Skeletal muscle cell (primary cell): ENCODE measurements around the gene CDK16.
A peak's percentile ranks its signal among the peaks of the same experiment; 100 is the strongest.

ENCODE experiments used
- DNase-seq: peaks from one replicate; pipeline ENCODE4 v3.0.0-alpha.2; 2010; ENCODE audit warnings: low read depth
- H3K4me3 ChIP-seq: 2 replicates; pipeline ENCODE4 v1.5.1; 2011; ENCODE audit warnings: low read depth, mild to moderate bottlenecking, control low read depth, low read length, moderate library complexity

The CDK16 gene

DNA sequence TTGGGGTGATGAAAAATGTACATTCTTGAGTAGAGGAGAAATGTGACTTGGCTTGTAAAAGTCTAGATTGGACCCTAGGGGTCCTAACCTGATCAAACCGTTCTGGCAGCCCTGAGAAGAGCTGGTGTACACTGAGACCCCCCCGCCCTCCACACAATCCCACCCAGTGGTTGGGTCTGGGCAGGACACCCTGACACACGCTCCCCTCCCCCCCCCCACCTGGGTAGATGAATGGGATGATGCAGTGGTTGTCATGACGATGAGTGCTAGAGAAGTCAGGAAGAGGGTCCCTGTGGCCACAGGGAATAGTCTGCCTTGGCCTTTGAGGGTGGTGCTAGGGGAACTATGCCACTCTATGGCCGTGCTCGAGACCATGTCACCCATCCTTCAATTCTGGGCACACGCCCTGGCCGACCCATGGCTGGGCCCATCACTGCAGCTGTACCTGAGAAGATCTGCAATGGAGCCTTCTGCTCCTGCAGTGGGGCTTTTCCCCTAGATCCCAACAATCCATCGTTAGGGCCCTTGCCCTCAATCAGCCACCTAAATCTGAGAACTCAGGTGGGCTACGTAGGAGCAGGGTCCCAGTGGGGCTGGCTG, 4.4 kb downstream of the CDK16 start:
- no peak for DNase-seq
- H3K4me3 ChIP-seq = no peak overlapping the region

DNA sequence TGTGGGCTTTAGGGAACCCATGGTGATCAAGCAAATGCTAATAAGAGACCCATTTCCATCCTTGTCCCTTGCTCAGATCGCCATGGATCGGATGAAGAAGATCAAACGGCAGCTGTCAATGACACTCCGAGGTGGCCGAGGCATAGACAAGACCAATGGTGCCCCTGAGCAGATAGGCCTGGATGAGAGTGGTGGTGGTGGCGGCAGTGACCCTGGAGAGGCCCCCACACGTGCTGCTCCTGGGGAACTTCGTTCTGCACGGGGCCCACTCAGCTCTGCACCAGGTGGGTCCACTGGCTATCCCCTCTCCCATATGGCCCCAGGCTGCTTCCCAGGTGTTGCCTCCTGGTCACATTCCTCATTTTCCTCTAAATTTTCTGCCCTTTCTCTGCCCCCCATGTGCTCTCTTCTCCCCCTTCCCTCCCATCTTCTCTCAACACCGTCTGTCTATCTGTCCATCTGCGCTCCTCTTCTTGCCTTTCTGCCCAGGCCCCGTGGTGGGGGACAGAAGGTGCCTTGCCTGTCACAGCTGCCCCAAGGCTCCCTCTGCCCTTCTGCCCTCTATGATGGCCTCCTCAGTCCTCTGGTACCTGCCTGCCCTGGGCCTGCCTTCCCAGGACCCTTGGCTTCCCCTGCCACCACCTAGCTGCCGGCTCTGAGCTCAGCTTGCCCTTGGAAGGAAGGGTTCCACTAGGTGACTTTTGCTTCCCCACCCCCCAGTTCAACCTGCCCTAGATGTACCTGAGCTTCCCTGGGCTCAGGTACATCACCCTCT, 5.2 kb downstream of the CDK16 start:
- H3K4me3 ChIP-seq = no peak overlapping the region
- DNase-seq = no peak

DNA sequence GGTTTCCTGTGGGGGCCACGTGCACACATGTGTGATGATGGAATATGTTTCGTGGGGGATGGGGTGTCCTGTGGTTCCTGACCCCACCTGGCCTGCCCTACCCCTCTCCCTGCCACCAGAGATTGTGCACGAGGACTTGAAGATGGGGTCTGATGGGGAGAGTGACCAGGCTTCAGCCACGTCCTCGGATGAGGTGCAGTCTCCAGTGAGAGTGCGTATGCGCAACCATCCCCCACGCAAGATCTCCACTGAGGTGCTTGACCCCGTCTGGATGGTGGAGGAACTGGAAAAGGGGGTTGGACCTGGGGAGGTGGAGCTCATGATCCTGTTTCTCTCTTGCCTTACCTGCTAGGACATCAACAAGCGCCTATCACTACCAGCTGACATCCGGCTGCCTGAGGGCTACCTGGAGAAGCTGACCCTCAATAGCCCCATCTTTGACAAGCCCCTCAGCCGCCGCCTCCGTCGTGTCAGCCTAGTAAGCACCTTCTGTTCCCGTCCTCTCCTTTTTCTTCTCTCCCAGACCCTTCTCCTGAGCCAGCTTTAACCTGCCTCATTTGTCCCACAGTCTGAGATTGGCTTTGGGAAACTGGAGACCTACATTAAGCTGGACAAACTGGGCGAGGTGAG, 5.9 kb downstream of the CDK16 start:
- H3K4me3 ChIP-seq = no peak overlapping the region
- DNase-seq = no peak

DNA sequence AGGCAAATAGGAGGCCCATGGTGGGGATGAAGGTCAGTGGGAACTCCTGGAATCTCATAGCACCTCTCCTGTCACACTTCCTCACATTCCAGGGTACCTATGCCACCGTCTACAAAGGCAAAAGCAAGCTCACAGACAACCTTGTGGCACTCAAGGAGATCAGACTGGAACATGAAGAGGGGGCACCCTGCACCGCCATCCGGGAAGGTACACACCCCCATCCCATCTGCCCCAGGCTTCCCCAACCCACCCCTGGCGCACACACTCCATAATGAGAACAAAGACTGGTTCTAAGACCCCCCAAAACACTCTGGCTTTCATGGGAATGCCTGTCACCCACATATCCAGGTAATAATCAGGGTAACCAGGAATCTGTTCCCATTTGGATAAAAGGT, 6.4 kb downstream of the CDK16 start:
- no peak for DNase-seq

DNA sequence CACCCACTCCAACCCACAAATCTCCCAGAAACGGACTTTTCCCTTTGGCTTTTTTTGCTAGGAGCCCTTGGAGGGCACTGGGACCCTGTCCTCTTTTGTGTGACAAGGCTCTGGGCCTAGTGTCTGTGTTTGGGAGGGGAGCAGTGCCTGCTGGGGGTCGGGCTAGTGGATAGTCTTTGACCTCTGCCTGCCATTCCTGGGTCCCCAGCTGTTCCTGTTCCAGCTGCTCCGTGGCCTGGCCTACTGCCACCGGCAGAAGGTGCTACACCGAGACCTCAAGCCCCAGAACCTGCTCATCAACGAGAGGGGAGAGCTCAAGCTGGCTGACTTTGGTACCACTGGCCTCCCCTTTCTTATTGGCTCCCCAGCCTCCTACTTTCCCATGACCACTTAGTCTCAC, 7.6 kb downstream of the CDK16 start:
- no peak for DNase-seq
- no peak overlapping the region for H3K4me3 ChIP-seq

More for the DNA sequence above, 6.4 kb downstream of the CDK16 start:
- H3K4me3 ChIP-seq = no peak overlapping the region

DNA sequence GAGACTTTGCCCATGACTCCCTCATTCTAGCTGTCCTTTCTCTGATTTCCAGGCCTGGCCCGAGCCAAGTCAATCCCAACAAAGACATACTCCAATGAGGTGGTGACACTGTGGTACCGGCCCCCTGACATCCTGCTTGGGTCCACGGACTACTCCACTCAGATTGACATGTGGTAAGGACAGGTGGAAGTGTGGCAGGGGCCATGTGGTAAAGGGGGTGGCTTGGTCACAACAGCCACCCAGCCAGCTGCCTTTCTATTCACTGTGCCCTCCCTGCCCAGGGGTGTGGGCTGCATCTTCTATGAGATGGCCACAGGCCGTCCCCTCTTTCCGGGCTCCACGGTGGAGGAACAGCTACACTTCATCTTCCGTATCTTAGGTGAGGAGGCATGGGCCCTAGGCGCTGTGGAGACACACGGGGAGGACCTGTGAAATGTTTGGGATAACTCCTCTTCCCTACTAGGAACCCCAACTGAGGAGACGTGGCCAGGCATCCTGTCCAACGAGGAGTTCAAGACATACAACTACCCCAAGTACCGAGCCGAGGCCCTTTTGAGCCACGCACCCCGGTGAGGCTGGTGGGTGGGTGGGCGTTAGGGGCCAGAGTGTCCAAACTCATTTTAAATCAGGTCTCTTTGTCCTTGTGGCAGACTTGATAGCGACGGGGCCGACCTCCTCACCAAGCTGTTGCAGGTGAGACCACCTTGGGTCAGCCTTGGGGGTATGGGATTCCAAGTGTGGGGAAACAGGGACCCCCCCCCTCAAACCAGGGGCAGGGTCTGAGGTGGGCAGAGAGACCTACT, 8.3 kb downstream of the CDK16 start:
- no peak overlapping the region for H3K4me3 ChIP-seq
- DNase-seq = no peak

DNA sequence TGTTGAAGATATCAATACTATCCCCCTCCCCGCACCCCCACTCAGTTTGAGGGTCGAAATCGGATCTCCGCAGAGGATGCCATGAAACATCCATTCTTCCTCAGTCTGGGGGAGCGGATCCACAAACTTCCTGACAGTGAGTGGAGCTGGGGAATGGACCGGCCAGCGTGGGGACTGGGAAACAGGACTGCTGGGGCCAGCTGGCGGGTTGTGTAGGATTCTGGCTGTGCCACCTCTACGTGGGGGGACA, 8.8 kb downstream of the CDK16 start:
- no peak for DNase-seq
- no peak overlapping the region for H3K4me3 ChIP-seq

DNA sequence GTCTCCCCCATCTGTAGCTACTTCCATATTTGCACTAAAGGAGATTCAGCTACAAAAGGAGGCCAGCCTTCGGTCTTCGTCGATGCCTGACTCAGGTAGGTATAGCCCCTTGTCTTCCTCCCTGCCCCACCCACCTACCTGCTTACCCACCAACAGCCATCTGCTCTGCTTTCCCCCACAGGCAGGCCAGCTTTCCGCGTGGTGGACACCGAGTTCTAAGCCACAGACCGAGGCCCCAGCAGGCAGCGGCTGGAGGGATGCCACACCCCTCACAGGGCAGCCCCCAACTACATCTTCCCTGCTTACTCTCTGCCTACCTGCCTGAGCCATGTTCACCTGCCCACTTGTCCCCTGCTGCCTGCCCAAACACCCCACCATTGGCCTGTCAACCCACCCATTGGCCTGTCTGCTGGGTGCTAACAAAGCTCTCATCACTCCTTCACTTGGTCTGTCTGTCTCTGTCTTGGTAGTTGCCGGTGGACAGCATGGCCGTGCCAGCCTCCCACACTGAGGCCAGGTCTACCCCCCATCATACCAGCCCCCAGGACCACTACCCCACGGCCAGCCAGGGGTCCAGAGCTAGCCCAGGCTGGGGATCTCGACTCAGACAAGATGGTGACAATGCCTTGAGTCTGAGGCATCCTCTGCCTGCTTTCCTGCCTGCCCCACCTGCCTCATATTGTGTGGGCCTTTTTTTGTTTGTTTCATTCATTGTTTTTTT, 10.2 kb downstream of the CDK16 start:
- H3K4me3 ChIP-seq = no peak overlapping the region
- no peak for DNase-seq

DNA sequence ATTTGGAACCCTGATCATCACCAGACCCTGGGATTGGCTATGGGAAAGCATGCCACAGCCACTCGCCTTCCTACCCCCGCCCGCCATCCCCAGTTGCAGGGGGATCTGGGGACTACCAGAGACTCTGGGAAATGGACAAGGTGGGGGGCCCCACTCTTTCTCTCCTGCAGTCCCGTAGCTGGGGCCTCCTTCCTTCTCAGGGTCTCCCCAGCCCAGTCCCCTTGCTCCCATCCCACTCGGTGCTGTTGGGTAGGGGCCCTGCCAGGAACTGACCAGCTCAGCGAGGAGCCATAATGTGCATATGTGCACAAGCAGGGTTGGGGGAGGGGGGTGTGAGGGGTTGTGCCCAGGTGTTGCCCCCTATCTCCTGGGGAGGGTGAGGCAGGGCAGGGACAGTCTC, 10.9 kb downstream of the CDK16 start:
- DNase-seq = no peak
- no peak overlapping the region for H3K4me3 ChIP-seq

DNA sequence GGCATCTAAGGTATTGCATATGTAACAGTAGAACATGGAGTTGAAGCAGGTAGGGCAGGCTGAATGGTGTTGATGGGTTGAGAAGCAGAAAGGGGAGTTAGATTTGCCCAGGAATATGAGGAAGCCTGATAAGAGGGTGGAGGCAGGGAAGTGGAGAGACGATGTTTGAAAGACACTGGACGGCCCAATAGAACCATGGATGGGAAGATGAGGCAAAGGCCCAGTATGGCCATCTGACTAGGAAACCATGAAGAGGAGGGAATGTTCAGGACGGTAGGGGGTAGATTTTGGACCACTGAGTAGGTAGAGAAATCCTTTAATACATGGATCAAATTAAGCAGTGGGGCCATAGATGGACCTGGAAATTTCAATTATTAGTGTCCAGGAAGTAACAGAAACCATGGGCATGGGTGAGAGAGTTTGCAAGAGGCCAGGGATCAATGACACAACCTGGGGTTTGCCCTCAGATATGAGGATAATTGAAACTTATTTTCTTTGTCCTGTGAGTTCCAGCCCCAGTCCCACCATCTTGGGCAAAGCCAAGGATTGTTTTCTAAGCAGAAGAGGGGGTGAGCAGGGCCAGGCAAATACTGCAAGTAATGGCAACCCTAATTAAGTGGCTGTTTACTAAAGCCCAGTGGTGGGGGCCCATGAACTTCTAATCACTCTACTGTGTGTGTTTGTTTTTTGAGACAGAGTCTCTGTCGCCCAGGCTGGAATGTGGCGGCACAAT, 11.8 kb downstream of the CDK16 start:
- H3K4me3 ChIP-seq = no peak overlapping the region
- no peak for DNase-seq

DNA sequence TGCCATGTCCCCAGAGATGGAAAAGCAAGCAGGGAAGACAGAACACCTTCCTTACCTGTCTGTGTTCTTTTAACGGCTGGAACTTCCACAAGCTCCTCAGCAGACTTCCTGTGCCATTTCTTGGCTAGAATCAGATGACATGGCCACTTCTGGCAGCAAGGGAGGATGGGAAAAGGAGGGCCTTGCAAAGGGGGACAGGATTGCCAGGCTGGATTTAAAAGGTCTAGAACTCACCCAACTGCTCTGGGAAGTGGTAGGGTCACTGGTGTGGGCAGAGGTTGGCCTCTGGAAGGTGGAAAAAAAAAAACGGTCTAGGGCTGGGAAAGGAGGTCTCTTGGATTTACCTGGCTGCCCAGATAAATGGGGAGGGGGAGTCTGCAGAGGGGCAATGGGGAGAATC, 12.7 kb downstream of the CDK16 start:
- no peak overlapping the region for H3K4me3 ChIP-seq
- DNase-seq = no peak

DNA sequence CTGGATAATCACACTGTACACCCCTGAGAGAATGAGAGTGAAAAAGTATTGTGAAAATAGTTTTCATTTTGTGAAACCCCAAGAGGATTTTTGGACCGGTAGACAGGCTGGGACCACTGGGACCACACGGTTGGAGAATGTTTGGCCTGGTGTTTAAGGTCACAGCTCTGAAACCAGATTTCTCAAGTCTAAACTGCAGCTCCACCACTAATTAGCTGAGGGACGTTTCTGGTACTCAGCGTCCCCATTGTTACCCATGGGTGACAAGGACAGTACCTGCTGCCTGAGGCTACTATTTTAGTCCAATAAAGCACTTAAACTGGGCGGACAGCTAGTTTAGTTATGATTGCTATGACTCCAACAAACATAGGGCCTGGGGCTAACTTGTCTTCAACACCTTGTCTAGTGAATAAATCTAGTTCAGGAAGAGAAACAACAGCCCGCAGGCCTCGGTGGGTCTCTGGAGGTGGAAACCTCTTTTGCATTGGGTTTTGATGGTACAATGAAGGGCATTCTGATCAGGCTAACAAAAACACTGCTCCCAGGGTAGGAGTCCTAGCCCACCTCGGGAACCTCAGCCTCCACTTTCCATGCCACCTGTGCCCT, 13.8 kb downstream of the CDK16 start:
- no peak for DNase-seq
- peak overlapping the region; percentile 63 for H3K4me3 ChIP-seq

DNA sequence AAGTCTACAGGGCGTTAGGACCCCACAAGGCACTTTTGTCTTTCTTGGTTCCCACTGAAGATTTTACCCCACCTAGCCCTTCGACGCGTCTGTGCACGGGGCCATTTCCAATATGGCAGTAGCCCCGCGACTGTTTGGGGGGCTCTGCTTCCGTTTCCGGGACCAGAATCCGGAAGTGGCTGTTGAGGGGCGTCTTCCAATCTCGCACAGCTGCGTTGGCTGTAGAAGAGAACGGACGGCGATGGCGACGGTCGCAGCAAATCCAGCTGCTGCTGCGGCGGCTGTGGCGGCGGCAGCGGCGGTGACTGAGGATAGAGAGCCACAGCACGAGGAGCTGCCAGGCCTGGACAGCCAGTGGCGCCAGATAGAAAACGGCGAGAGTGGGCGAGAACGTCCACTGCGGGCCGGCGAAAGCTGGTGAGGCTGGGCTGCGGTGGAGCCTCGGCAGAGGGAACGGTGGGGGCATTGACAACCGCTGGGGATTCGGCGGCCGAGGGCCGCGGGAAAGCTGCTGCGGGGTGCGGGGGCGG, 14.4 kb downstream of the CDK16 start, which contains the start of gene USP11:
TSS of gene USP11 (plus strand) at position 207 of the 530 bp plus-strand sequence. CDS start at position 242, 35 bp downstream.
- DNase-seq = no peak
- H3K4me3 ChIP-seq = peak within 1 kb of the TSS; percentile 63

DNA sequence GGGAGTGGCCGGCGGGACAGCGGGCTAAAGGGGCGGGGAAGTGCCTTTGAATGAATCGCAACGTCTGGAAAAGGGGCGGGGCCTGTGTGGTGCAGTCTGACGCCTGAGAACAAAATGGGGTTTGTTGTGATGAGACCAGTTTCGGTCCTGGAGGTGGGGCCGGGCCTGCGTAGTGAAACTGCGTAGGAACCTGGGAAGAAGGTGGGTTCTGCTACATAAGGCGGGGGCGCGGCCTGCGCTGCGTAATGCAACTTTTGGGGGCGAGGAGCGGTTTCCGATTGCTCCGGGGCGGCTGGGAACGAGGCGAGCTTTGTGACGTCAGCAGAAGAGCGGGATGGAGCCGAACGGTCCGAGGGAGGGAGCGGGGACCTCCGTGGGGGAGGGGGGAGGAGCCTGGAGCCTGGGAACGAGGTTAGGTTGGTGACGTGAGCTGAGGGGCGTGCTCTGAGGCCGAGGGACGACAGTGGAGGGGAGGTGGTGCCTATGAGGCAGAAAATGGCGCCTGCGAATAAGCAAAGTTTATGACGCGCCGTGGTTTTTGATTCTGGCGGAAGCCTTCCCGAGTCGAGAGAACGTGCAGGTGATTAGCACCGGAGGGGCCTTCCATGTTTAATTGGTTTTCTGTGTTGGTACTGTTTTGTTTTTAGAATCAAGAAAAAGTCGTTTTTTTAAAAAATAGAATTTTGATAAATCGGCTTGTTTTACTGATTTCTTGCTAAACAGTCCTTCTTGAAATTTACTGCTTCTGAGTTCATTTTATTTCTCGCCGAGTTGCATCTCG, 15.0 kb downstream of the CDK16 start:
- H3K4me3 ChIP-seq = peak overlapping the region; percentile 63
- peak; percentile 91 for DNase-seq

DNA sequence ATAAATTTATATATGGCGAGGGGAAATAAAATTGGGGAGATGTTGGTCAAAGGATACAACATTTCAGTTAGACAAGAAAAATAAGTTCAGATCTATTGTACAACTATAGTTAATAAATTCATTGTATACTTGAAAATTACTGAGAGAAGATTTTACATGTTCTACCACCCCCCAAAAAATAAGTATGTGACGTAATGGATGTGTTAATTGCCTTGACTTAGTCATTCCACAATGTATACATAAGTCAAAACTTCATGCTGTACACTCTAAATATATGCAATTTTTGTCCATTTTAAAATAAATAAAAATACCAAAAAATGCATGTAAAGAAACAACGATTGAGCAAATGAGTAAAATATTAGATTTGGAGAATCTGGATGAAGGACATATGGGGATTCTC, 16.1 kb downstream of the CDK16 start:
- DNase-seq = no peak

DNA sequence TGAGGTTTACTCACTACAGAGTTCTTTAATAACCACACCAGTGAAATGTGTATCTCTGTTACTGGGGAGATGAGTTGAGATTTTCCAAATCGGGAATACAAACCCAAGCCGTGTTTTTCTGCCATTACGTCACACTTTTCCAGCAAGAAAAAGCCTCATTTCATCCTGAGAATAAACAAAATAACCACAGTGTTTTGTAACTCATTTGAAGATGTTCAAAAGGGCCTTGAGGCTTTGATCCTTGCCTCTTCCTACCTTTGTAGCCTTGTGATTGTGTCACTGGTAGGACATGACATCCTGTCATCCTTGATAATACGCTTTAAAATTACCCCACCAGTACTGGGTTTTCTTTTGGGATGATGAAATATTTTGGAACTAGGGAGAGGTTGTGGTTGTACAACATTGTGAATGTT, 17.2 kb downstream of the CDK16 start:
- no peak overlapping the region for H3K4me3 ChIP-seq
- DNase-seq = no peak

More for the DNA sequence above, 16.1 kb downstream of the CDK16 start:
- H3K4me3 ChIP-seq = peak overlapping the region; percentile 63

DNA sequence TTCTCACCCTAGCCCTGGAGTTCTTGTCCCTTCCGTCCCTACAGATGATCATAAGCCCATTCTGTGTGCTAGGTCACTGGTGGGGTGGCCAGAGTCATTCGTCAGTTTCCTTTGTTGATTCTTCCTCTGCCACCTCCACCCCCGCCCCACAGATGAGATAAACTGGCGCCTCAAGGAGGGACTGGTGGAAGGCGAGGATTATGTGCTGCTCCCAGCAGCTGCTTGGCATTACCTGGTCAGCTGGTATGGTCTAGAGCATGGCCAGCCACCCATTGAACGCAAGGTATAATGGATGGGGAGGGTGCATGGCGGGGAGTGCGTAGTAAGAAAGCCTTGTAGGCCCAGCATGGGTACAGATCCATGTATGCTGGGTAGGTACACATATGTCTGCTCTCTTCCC, 20.7 kb downstream of the CDK16 start:
- no peak for DNase-seq
- no peak overlapping the region for H3K4me3 ChIP-seq
